HL-60 (cell line): ENCODE data around the gene S1PR1.

Source experiments
- CTCF ChIP-seq: IDR thresholded peaks from one replicate; pipeline ENCODE4 v1.5.1; 2011; ENCODE audit warnings: low read length, control low read depth, inconsistent platforms; ENCODE audit not compliant: insufficient read depth
- GABPA ChIP-seq: IDR thresholded peaks from 2 replicates; pipeline ENCODE4 v1.6.1; 2012; ENCODE audit warnings: low read depth
- POLR2AphosphoS5 ChIP-seq: IDR thresholded peaks from 2 replicates; pipeline ENCODE4 v1.6.1; 2012; ENCODE audit warnings: low read depth
- REST ChIP-seq: IDR thresholded peaks from 2 replicates; pipeline ENCODE4 v1.6.1; 2012; ENCODE audit warnings: low read depth; ENCODE audit not compliant: insufficient replicate concordance
- SPI1 ChIP-seq: IDR thresholded peaks from 2 replicates; pipeline ENCODE4 v1.6.1; 2012; ENCODE audit warnings: low read depth, mild to moderate bottlenecking, borderline replicate concordance

- TF ChIP-seq POLR2AphosphoS5 (no peak), CTCF (no peak), GABPA (no peak), SPI1 (no peak), REST (no peak)
These were observed 47.9 kb downstream of the S1PR1 start for GRCh38 chr1:101284622-101285218.
